Fibroblast of the aortic adventitia (primary cell): ENCODE data around the gene TEX2. TPM values are rescaled to one million over a fixed set of nuclear protein-coding genes. Genes with fewer than 3 reads are reported as not detected.
A peak's percentile ranks its signal among the peaks of the same experiment; 100 is the strongest.
"Not testable (repeated sequence)": the region's sequence is repeated elsewhere in the genome, so short reads cannot be mapped to it uniquely, and the experiment has no call there.

Experiments
- DNase-seq: peaks from one replicate; pipeline ENCODE4 v3.0.0-alpha.2; 2010; ENCODE audit warnings: low read depth
- H3K4me3 ChIP-seq: 2 replicates; pipeline ENCODE4 v1.5.1; 2011; ENCODE audit warnings: low read depth, mild to moderate bottlenecking, control low read depth, low read length, moderate library complexity
- total RNA-seq: library from RNA; depleted of rRNA; stranded (reverse); fragments of >200 nt; gene quantifications from 2 replicates; pipeline ENCODE4 v1.2.3, GENCODE V29; 2012; ENCODE audit warnings: low replicate concordance
- TF ChIP-seq, protein P1 (sequence below): IDR thresholded peaks from 2 replicates; pipeline ENCODE4 v1.5.1; 2011; ENCODE audit warnings: mild to moderate bottlenecking, low read length, control low read depth, inconsistent platforms; ENCODE audit not compliant: insufficient read depth

TEX2 gene
- total RNA-seq, 1 donor, result 24.6 TPM

DNA sequence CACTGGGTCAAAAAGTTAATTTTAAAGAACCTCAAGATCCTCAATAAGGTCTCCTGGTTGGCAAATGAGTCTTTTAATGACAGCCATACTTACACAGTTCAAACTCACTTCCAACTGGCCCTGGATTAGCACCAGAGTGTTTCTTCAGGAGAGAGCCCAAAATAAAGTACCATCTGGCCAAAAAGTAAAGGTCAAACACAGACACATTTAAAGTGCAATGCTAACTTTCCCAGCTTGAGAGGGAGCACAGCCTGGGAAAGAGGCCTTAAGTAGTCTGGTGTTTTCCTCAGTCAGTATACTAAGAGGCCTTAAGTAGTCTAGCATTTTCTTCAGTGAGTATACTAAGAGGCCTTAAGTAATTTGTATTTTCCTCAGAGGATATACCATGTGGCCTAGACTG is 86.5 kb downstream of the TEX2 start:
- H3K4me3 ChIP-seq, result no peak overlapping the region
- TF ChIP-seq, protein P1, sequence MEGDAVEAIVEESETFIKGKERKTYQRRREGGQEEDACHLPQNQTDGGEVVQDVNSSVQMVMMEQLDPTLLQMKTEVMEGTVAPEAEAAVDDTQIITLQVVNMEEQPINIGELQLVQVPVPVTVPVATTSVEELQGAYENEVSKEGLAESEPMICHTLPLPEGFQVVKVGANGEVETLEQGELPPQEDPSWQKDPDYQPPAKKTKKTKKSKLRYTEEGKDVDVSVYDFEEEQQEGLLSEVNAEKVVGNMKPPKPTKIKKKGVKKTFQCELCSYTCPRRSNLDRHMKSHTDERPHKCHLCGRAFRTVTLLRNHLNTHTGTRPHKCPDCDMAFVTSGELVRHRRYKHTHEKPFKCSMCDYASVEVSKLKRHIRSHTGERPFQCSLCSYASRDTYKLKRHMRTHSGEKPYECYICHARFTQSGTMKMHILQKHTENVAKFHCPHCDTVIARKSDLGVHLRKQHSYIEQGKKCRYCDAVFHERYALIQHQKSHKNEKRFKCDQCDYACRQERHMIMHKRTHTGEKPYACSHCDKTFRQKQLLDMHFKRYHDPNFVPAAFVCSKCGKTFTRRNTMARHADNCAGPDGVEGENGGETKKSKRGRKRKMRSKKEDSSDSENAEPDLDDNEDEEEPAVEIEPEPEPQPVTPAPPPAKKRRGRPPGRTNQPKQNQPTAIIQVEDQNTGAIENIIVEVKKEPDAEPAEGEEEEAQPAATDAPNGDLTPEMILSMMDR, result no peak
- no peak for DNase-seq

GRCh38 chr17:64174686-64175456 is 88.2 kb downstream of the TEX2 start:
- no peak overlapping the region for H3K4me3 ChIP-seq
- DNase-seq, result peak; percentile 59
- TF ChIP-seq, protein P1, result no peak

DNA sequence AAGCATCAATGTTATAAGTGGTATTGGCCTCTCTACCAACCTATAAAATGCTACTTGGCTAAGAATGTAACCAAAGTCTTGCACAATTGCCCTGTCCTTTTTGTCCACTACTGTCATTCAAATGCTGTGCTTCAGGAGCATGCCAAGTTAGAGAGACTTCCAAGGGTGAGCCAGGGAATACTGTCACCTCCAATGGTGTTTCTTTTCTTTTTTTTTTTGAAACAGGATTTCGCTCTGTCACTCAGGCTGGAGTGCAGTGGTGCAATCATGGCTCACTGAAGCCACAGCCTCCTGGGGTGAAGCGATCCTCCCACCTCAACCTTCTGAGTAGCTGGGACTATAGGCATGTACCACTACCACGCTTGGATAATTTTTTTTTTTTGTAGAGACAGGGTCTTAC is 89.4 kb downstream of the TEX2 start:
- TF ChIP-seq, protein P1, result no peak
- H3K4me3 ChIP-seq, result no peak overlapping the region
- DNase-seq, result no peak

GRCh38 chr17:64172510-64172909 is 90.5 kb downstream of the TEX2 start:
- TF ChIP-seq, protein P1, result no peak
- DNase-seq, result no peak
- no peak overlapping the region for H3K4me3 ChIP-seq

DNA sequence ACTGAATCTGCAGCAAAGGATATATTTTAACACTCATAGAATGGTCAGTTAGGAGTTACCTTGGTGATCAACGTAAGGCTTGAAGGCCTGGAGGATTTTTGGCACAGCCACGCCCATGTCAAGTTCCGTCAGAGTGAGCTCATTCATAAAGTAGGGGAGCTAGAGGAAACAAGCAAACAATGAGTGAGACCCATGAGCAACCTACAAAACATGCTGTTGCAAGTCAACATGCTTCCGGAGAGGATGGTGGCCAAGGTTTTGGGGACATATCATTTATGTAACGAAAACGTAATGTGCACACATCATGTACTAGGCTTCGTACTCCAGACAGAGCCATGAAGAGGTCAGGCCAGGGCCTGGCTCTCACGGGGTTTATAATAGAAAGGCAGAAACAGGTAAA is 92.0 kb downstream of the TEX2 start:
- TF ChIP-seq, protein P1, result no peak
- DNase-seq, result peak; percentile 34
- H3K4me3 ChIP-seq, result no peak overlapping the region

DNA sequence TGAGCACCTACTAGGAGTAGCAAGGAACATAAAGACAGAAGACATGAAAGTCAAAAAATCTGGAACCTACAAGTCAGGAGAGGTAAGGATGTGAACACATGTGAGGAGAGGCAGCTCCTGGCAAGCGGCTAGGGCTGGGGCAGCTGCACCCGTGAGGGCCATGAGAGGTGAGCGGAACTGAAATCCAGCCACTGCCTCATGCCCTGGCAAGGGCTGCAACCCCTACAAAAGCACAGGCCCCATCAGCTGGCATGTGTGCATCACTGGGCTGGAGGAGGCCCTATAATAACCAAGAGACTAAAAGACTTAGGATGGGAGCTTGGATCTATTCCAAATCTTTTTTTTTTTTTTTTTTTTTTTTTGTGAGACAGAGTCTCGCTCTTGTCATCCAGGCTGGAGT is 92.8 kb downstream of the TEX2 start:
- H3K4me3 ChIP-seq, result no peak overlapping the region
- TF ChIP-seq, protein P1, result no peak
- DNase-seq, result no peak

DNA sequence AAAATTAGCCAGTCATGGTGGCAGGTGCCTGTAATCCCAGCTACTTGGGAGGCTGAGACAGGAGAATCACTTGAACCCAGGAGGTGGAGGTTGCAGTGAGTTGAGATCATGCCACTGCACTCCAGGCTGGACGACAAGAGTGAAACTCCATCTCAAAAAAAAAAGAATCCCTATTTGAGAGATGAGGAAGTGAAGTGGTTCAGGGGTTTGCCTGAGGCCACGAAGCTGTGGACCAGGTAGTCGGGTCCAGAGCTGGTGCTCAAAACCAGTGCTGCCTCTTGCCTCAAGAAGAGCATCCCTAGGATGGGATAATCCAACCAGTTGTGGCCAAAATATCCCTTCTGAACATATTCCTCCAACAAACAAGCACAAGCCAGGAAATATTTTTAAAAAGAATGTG is 95.4 kb downstream of the TEX2 start:
- not testable (repeated sequence) for H3K4me3 ChIP-seq, DNase-seq
